Iris pigment epithelial cell (primary cell): ENCODE results near the gene TMEM82.
A peak's percentile ranks its signal among the peaks of the same experiment; 100 is the strongest.

Source experiments
- DNase-seq: peaks from one replicate; pipeline ENCODE4 v3.0.0-alpha.2; 2011; ENCODE audit warnings: low read depth

TMEM82 gene

DNA sequence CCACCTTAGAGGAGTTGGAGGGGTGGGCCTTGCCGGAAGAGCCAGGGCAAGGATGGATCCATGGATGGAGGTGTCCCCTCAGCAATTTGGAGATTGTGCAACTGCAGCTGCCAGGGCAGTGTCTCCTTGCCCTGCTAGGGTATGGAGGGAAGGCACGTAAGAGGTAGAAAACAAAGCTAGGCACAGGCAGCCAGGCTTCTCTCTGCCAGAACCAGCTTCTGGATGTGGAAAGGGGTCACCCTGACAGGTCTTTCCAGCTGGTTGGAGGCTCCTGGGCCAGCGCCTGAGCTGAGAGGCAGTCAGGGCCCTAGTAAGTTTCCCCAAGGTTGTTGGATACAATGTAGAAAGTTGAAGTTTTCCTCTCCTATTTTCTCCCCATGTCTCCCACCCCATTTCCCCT is 21.4 kb upstream of the TMEM82 start:
- DNase-seq, result no peak

DNA sequence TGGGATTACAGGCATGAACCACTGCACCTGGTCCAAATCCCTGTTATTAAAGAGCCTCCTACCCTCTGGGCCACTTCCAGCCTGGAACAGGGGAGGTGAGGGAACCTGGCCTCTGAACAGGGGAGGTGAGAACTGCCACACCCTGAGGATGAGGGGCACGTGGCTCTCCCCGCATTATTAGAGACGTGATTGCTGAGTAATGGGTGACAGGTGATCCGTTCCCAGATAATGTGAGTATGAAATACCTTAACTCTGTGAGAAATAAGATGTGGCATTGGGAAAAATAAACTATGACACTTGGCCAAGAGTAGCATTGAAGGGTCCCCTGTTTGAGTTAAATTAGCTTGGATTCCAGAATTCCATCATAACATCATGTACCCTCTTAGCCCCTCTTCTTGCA is 19.9 kb upstream of the TMEM82 start:
- DNase-seq, result no peak

DNA sequence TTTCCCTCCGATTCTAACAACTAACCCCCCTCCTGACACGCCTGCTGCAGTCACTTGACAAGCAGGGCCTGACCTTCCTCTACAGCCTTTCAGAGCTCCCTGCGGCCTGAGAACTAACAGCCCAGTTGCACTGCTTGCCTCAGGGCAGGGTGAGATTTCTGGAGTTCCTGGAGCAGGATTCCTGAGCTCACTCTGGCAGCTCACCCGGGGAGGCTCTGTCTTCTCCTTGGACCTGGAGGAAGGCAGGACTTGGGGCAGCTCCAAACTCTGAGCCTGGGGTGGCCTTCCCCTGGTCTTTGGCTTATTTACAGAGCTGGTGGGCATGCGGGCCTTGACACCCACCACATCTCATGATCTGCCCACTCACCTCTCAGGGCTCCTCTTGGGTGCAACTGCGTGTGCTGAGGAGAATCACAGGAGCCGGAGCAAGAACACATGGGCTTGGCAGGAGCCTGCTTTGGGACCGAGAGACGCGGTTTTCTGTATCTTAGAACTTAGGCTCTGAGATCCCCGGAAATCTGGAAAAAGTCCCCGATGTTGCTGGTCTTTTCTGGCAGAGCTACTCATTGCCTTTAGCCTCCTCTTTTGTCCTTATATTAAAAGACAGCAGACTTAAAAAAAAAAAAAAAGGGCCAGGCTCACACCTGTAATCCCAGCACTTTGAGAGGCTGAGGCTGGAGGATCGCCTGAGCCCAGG is 19.3 kb upstream of the TMEM82 start:
- peak; percentile 8 for DNase-seq

DNA sequence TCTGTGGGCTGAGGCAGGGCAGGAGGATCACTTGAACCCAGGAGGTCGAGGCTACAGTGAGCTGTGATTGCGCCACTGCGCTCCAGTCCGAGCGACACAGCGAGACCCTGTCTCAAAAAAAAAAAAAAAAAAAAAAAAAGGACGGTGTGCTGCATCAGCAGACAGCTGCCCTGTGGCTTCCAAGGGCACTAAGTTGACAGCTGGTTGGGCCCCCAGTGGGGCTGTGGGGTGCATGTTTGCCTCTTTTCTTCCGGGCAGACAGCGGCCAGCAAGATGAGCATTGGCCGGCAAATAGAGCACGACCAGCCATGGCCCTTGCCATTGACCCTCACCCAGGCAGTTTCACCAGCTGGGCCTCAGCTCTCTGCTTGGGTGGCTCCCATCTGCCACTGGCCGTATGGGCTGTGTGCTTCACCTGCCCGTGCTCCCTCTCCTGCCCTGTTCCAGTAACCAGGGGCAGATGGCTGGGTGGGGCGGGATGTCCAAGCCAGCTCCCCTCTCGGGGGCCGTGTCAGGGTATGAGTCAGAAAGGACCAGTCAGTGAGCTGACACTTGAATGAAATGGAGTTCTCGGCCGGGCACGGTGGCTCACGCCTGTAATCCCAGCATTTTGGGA is 18.6 kb upstream of the TMEM82 start:
- DNase-seq, result no peak

DNA sequence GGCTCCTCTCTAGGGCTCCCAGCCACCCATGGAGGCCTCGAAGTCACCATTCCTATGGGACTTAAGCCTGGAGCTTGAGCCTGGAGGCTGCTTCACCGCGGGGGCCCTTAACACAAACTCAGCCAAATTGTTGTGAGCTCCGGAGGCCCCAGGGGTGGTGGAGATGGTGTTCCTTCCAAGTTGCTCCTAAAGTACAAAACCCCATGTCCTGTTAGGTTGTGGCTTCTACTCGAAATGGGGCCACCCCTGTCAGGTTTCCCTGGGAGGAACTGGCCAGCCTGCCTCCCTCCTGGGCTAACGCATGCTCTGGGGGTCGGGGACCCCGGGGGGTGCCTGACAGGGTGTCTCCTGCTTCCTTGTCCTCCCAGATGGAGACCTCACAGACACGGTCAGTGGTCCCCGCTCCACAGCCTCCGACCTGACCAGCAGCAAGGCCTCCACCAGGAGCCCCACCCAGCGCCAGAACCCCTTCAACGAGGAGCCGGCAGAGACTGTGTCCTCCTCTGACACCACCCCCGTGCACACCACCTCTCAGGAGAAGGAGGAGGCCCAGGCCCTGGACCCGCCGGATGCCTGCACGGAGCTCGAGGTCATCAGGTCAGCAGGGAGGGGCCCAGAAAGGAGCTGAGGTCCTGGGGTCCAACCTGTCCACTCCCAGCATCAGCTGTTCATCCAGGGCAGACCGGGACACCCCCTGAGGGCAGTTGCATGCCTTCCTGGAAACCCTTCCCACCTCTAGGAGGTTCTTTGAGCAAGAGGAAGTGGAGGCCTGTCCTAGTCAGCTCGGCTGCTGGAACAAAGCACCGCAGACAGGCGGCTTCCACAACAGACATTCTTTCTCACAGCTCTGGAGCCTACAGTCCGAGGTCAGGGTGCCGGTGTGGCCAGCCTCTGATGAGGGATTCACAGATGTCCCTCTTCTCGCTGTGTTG is 17.1 kb upstream of the TMEM82 start:
- peak; percentile 60 for DNase-seq

DNA sequence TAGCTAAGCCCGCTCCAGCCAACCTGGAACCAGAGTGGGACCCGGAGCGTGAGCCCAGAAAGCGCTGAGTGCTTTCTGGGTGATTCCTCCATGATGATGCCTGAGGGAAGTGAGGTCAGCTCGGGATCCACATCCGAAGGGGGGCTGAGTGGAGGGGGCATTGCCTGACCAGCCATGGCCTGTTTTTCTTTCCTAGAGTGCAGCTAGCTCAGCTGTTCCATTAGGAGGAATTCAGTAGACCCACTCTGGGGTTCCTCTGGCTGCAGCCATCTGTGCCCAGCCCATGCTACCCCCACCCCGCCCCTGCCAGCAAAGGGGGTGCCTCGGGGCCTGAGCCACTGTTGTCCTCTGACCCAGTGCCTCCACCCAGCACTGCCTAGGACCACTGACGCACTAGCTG is 15.8 kb upstream of the TMEM82 start:
- DNase-seq, result no peak

DNA sequence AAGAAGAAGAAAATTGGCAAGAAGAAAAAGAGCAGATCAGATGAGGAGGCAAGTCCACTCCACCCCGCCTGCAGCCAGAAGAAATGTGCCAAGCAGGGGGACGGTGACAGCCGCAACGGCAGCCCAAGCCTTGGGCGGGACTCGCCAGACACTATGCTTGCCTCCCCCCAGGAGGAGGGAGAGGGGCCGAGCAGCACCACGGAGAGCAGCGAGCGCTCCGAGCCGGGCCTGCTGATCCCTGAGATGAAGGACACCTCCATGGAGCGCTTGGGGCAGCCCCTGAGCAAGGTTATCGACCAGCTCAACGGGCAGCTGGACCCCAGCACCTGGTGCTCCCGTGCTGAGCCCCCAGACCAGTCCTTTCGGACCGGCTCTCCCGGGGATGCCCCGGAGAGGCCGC is 15.3 kb upstream of the TMEM82 start:
- no peak for DNase-seq

DNA sequence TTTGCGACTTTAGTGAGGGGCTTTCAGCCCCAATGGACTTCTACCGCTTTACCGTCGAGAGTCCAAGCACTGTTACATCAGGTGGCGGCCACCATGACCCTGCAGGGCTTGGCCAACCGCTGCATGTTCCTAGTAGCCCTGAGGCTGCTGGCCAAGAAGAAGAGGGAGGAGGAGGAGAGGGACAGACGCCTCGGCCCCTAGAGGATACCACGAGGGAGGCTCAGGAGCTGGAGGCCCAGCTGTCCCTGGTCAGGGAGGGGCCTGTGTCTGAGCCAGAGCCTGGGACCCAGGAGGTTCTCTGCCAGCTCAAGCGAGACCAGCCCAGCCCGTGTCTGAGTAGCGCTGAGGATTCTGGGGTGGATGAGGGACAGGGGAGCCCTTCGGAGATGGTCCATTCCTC is 14.9 kb upstream of the TMEM82 start:
- no peak for DNase-seq

DNA sequence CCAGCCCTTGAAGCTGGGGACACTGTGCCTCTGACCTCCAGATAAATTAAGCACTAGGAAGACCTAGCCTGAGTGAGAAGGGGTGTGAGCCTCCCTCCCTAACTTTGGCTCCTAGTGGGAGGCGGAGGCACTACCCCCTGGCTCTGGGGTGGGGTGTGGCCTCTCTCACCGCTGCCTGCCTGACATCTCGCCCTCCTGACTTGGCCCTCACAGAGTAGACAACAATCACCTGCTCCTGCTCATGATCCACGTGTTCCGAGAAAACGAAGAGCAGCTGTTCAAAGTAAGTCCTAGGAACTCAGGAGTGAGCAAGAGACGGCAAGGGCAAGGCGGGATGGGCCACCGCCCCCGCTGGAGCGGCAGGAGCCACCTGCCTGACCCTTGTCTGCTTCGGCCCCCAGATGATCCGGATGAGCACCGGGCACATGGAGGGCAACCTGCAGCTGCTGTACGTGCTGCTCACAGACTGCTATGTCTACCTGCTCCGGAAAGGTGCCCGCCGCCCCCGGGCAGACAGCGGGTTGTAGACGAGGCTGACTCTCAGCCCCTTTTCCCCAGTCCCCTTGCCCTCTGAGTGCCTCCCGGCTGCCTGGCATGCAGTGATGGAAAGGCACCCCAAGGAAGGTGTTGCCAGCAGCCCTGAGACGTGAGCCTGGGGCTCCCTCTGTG is 14.3 kb upstream of the TMEM82 start:
- no peak for DNase-seq

DNA sequence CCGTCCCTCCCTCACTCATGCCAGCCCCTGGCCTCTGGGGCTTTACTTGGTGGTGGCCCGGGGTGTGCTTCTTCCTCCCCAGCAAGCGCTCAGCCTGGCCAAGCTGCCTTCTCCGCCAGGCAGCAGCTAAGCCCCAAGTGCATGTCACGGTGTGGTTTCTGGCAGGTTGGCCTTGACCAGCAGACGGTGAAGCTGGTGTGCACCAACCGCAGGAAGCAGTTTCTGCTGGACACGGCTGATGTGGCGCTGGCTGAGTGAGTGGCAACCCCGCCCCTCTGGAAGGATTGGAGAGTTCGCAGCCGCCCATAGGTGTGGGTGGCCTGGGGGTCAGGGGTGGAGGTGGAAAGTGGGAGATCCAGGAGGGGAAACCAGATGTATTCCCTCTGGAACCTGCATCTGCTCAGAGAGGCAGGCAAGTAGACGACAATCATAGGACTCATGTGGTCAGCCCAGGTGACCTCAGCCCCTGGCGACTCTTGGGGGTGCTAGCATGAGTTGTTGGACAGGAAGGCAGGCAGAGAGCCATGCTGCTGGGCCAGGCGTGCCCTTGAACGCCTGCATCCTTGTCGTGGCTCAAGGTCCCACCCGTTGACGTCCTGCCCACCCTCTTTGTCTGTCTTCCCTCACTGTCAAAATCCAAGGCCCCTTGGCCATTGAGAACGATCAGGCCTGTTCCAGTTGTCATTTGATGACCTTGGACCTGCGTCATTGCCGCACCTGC is 13.2 kb upstream of the TMEM82 start:
- no peak for DNase-seq

DNA sequence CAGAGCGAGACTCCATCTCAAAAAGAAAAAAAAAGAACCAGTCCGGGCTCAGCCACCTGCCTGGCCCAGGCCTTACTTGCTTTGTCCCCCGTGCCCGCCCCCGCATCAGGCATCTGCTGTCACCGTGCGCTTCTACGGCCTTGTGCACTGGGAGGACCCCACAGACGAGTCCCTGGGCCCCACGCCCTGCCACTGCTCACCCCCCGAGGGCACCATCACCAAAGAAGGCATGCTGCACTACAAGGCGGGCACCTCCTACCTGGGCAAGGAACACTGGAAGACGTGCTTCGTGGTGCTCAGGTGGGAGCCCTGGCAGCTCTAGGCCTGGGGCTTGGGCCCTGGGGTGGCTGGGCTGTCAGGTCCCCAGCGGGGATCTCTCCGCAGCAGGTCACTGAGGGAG is 11.9 kb upstream of the TMEM82 start:
- DNase-seq, result no peak

DNA sequence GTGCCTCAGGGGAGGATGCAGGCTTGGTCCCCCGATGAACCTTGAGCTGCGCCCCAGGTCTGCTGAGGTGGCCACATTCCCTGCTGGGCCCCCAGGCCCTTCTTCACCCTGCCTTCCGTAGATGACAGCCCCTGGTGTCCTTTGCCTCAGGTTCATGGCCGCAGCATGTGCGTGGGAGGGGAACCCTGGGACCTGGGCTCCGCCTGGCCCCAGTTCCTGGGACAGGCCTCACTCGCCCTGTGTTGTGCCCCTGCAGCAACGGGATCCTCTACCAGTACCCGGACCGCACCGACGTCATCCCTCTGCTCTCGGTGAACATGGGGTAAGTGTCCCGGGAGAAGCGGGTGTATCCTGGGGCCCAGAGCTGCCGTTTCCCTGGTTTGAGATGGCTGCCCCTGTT is 11.4 kb upstream of the TMEM82 start:
- DNase-seq, result no peak

DNA sequence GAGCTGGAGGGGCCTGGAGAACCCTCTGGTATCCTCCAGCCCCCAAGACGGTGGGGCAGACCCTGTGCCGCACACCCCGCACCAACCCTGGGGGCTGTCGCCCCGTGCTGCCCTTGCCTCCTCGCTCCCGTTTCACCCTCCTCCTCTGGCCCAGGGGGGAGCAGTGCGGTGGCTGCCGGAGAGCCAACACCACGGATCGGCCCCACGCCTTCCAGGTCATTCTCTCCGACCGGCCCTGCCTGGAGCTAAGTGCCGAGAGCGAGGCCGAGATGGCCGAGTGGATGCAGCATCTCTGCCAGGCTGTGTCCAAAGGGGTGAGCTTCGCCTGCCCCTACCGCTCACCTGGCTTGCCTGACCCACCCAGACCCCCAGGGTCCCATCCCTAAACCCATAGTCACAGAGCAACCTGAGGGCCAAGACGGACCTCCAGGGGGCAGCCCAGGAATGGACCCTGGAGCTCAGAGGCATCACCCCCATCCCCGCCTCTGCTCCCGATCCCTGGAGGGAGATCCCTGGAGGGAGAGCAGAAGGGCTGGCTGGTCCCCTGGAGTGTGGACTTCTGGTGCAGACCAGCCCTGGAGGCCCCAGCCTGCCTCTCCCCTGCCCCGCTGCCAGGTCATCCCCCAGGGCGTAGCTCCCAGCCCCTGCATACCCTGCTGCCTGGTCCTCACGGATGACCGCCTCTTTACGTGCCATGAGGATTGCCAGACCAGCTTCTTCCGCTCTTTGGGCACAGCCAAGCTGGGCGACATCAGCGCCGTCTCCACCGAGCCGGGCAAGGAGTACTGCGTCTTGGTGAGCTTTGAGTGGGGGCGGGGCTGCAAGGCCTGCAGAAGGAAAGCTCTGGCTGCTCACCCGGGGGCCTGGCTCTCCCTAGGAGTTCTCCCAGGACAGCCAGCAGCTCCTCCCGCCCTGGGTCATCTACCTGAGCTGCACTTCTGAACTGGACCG is 10.3 kb upstream of the TMEM82 start:
- DNase-seq, result no peak

DNA sequence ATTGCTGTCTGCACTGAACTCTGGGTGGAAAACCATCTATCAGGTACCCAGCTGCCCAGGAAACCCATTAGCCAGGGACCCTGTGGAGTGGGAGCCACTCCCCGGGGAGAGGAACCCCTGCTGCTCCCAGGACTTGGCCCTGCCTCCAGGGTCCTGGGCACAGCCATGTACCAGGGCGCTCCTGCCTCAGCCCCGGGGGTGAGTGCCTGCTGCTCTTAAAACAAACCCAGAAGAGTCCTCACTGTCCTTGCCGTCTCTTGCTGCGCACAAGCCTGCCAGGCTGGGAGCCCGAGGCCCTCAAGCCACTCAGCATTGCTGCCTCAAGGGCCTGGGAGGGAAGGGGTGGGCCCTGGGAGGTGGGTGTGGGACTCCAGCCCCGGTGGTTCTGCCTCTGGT is 9.6 kb upstream of the TMEM82 start:
- DNase-seq, result no peak

DNA sequence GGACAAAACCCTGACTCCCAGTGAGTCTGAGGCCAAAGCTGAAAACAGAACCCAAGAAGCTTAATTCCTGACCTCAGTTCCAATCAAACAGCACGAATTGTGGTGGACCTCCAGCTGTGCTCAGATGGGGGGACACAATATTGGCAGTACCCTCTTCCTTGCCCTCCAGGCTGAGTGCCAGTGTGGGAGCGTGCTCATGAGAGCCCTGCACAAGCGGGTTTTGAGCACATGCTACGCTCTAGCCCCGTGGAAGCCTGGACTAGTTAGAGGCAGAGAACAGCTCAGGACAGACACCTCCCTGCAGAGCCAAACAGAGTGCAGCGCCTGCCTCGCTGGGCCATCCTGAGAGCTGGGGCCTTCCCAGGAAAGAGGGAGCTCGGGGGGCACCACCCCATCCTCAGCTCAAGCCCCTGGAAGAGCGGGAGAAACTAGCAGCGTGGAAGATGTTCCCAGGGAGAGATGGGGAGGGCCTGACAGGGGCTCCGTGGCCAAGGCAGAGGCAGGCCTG is 9.0 kb upstream of the TMEM82 start:
- DNase-seq, result no peak

DNA sequence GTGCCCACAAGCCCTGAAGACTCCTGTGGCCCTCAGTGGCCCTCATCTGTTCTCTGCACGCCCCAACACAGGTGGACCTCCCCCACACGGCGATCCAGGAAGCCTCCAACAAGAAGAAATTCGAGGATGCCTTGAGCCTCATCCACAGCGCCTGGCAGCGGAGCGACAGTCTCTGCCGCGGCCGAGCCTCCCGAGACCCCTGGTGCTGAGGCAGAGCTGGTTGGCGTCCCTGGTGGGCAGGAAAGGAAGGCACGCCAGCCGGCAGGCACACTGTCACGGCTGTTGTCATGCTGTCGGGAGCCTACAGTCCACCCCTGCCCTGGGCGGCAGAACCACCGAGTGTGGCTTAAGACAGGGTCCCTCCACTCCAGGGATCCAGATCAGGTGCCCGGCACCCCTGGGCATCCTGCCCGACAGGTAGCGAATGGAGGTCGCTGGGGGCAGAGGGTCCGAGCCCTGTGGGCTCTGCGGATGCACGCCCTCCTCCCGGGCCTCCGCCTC is 8.5 kb upstream of the TMEM82 start:
- no peak for DNase-seq

DNA sequence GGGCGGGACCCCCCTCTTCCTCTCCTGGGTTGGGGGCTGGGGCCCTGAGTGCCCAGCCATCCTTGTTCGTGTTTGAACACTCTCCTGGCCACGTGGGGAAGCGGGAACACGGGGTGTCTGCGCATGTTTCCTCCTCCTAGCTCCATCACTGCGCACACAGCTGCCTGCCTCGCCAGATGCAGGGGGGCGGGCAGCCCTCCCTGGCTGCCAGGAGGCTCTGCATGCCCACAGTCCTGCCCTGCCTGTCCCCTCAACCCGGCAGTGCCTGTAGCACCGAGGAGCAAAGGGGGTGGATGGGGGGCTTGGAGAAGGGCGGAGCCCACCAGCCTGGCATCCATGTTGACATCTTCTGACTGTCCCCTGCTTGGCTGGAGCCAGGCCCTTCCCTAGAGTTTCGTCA is 8.0 kb upstream of the TMEM82 start:
- no peak for DNase-seq

DNA sequence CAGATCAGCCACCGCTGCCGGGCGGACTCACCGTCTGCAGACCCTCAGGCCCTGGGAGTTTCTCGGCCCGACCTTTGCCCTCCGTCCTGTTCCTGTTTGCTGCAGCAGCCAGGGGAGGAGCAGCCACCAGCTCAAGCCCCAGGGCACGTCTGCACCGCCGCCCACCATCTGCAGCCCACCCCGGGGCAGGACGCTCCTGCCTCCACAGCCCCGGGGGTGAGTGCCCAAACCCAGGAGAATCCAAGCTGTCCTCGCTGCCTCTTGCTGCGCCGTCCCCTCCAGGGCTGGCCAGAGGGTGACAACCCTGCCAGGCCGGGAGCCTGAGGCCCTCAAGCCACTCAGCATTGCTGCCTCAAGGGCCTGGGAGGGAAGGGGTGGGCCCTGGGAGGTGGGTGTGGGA is 7.4 kb upstream of the TMEM82 start:
- no peak for DNase-seq

DNA sequence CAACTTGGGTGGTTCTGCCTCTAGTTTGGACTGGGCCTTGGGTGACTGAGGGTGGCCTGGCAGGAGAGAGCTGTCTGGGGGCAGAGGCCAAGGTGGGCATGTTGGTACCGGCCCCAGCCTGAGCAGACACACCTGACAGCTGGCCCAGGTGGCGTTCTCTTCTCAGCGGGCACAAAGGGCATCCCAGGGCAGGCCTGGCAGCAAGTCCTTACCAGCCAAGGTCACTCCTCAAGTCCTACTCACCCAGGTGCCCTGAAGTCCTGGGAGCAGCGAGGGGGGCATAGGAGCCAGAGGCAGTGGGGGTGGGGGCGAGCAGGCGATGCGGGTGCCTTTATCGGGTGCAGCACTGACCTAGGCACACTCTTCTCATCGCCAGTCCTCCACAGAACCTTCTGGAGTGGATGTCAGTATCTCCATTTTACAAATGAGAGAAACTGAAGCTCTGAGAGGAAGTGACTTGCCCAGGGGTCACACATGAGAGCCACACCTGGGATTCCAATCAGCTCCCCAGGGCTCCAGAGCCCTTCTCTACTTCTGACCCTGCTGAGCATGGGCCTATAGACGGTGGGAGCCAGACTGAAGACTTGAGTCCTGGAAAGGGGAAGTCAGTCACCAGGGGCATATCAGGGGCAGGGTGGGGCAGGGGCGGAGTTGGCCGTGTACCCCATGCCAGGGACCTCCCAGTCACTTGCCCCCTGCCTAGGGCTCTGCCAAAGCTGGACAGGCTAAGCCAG is 6.8 kb upstream of the TMEM82 start:
- DNase-seq, result no peak
